ENCODE data around the gene SPART.

DNA sequence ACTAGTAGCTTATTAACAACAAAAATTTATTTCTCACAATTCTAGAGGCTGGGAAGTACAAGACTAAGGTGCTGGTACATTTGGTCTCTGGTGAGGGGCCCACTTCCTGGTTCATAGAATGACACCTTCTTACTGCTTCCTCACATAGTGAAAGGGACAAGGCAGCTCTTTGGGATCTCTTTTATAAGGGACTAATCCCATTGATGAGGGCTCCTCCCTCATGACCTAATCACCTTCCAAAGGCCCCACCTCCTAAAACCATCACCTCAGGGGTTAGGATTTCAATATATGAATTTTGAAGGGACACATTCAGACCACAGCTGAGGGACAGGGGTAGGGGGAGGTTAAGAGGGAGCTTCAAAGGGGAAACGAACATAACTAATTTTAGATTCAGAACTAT is 20.3 kb downstream of the SPART start:
- TF ChIP-seq, protein P1, sequence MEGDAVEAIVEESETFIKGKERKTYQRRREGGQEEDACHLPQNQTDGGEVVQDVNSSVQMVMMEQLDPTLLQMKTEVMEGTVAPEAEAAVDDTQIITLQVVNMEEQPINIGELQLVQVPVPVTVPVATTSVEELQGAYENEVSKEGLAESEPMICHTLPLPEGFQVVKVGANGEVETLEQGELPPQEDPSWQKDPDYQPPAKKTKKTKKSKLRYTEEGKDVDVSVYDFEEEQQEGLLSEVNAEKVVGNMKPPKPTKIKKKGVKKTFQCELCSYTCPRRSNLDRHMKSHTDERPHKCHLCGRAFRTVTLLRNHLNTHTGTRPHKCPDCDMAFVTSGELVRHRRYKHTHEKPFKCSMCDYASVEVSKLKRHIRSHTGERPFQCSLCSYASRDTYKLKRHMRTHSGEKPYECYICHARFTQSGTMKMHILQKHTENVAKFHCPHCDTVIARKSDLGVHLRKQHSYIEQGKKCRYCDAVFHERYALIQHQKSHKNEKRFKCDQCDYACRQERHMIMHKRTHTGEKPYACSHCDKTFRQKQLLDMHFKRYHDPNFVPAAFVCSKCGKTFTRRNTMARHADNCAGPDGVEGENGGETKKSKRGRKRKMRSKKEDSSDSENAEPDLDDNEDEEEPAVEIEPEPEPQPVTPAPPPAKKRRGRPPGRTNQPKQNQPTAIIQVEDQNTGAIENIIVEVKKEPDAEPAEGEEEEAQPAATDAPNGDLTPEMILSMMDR (IDR thresholded peaks at IDR 0.05; ENCODE audit: poor library complexity, severe bottlenecking): no peak
- TF ChIP-seq MXI1 (conservative IDR thresholded peaks at IDR 0.05; ENCODE audit: poor library complexity, severe bottlenecking) (no peak), EZH2 (IDR thresholded peaks at IDR 0.05; ENCODE audit: borderline replicate concordance, insufficient read depth, low read length, poor library complexity, severe bottlenecking) (no peak), TAF1 (IDR thresholded peaks at IDR 0.05; ENCODE audit: low read depth) (no peak), POLR2AphosphoS5 (IDR thresholded peaks at IDR 0.05) (no peak), RAD21 (conservative IDR thresholded peaks at IDR 0.05) (no peak), EP300 (conservative IDR thresholded peaks at IDR 0.05; ENCODE audit: poor library complexity, severe bottlenecking) (no peak)

Measured in neural cell (in vitro differentiated cells).